ENCODE results near the gene TAF13. TPM values are rescaled to one million over a fixed set of nuclear protein-coding genes. Genes with fewer than 3 reads are reported as not detected.
"Not testable (repeated sequence)": the region's sequence is repeated elsewhere in the genome, so short reads cannot be mapped to it uniquely, and the experiment has no call there.

TAF13 gene
- total RNA-seq, 1 experiment from 2014 or later, result 20.6 TPM

DNA sequence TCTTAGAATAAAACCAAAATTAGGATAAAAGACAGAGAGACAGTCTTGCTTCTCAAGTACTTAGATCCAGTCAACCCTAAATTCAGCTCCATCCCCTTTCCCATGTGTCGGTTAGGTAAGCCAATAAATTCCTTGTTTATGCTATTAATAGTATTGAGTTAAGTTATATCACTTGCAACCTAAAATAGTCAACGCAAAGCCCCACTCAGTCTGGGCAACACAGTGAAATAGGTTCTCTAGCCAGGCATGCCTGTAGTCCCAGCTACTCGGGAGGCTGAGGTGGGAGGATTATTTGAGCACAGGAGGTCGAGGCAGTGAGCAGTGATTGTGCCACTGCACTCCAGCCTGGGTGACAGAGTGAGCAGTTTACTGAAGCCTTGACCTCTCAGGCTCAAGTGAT, 14.6 kb downstream of the TAF13 start:
- no TSS peak for BruUV-seq (replicated peaks)
- Mint-ChIP-seq H3K27ac (ENCODE audit: unreplicated experiment) (no peak overlapping the region), H3K27me3 (ENCODE audit: unreplicated experiment) (no peaks in the 10 kb centered on the region), H3K9me3 (ENCODE audit: low read depth, unreplicated experiment) (no peaks in the 10 kb centered on the region), H3K4me1 (ENCODE audit: low read depth, unreplicated experiment) (no peaks in the 10 kb centered on the region), H3K36me3 (ENCODE audit: insufficient read depth, unreplicated experiment) (peaks cover 5% of the 10 kb centered on the region), H3K4me3 (ENCODE audit: low read depth, unreplicated experiment) (no peak overlapping the region)
- CTCF ChIA-PET, result no interaction called here
- no peak for TF ChIP-seq CTCF (IDR thresholded peaks at IDR 0.05; ENCODE audit: unreplicated experiment)
- intact Hi-C loops (cut with micrococcal nuclease; ENCODE audit: unreplicated experiment), result no loop called here
- DNase-seq, result no peak

DNA sequence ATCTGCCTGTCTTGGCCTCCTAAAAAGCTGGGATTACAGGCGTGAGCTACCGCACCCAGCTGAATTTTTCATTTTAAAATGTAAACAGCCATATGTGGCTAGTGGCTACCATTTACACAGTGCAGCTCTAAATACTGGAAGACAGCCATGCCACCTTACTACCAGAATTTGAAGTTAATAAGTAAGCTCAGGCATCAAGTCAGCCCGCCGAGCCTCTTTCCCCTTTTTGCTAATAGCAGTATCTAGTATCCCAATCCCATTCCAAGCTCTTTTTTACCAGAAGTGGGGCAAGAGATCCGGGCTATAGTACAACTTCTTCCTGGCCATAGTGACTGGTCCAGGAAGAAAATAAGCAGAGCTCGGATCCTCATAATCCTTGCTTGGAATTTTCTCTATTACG, 15.1 kb downstream of the TAF13 start:
- Mint-ChIP-seq H3K36me3 (ENCODE audit: insufficient read depth, unreplicated experiment) (peaks cover 5% of the 10 kb centered on the region), H3K27ac (ENCODE audit: unreplicated experiment) (no peak overlapping the region), H3K4me3 (ENCODE audit: low read depth, unreplicated experiment) (no peak overlapping the region), H3K27me3 (ENCODE audit: unreplicated experiment) (no peaks in the 10 kb centered on the region), H3K4me1 (ENCODE audit: low read depth, unreplicated experiment) (no peaks in the 10 kb centered on the region), H3K9me3 (ENCODE audit: low read depth, unreplicated experiment) (no peaks in the 10 kb centered on the region)
- intact Hi-C loops (cut with micrococcal nuclease; ENCODE audit: unreplicated experiment), result no loop called here
- no peak for DNase-seq
- CTCF ChIA-PET, result no interaction called here
- no TSS peak for BruUV-seq (replicated peaks)
- TF ChIP-seq CTCF (IDR thresholded peaks at IDR 0.05; ENCODE audit: unreplicated experiment), result no peak

GRCh38 chr1:109059026-109059425, 16.8 kb downstream of the TAF13 start:
- TF ChIP-seq CTCF (IDR thresholded peaks at IDR 0.05; ENCODE audit: unreplicated experiment), result no peak
- H3K27ac Mint-ChIP-seq (ENCODE audit: unreplicated experiment), result no peak overlapping the region
- H3K4me1 Mint-ChIP-seq (ENCODE audit: low read depth, unreplicated experiment), result no peaks in the 10 kb centered on the region
- no peak overlapping the region for H3K4me3 Mint-ChIP-seq (ENCODE audit: low read depth, unreplicated experiment)
- H3K36me3 Mint-ChIP-seq (ENCODE audit: insufficient read depth, unreplicated experiment), result no peaks in the 10 kb centered on the region
- no TSS peak for BruUV-seq (replicated peaks)
- H3K27me3 Mint-ChIP-seq (ENCODE audit: unreplicated experiment), result no peaks in the 10 kb centered on the region
- DNase-seq, result no peak
- no peaks in the 10 kb centered on the region for H3K9me3 Mint-ChIP-seq (ENCODE audit: low read depth, unreplicated experiment)
- intact Hi-C loops (cut with micrococcal nuclease; ENCODE audit: unreplicated experiment), result no loop called here
- CTCF ChIA-PET, result no interaction called here

GRCh38 chr1:109056064-109056463, 19.7 kb downstream of the TAF13 start:
- CTCF ChIA-PET, result no interaction called here
- TF ChIP-seq CTCF (IDR thresholded peaks at IDR 0.05; ENCODE audit: unreplicated experiment), result no peak
- Mint-ChIP-seq H3K4me3 (ENCODE audit: low read depth, unreplicated experiment) (no peak overlapping the region), H3K36me3 (ENCODE audit: insufficient read depth, unreplicated experiment) (no peaks in the 10 kb centered on the region), H3K9me3 (ENCODE audit: low read depth, unreplicated experiment) (no peaks in the 10 kb centered on the region), H3K4me1 (ENCODE audit: low read depth, unreplicated experiment) (no peaks in the 10 kb centered on the region), H3K27ac (ENCODE audit: unreplicated experiment) (no peak overlapping the region), H3K27me3 (ENCODE audit: unreplicated experiment) (no peaks in the 10 kb centered on the region)
- DNase-seq, result no peak
- BruUV-seq (replicated peaks), result no TSS peak
- intact Hi-C loops (cut with micrococcal nuclease; ENCODE audit: unreplicated experiment), result no loop called here

- intact Hi-C loops (cut with micrococcal nuclease; ENCODE audit: unreplicated experiment); H3K27ac Mint-ChIP-seq (ENCODE audit: unreplicated experiment); CTCF ChIA-PET; H3K27me3 Mint-ChIP-seq (ENCODE audit: unreplicated experiment); DNase-seq; BruUV-seq (replicated peaks); H3K9me3 Mint-ChIP-seq (ENCODE audit: low read depth, unreplicated experiment); H3K36me3 Mint-ChIP-seq (ENCODE audit: insufficient read depth, unreplicated experiment); H3K4me1 Mint-ChIP-seq (ENCODE audit: low read depth, unreplicated experiment); H3K4me3 Mint-ChIP-seq (ENCODE audit: low read depth, unreplicated experiment): not testable (repeated sequence)
Observed at GRCh38 chr1:109052145-109052544, 23.7 kb downstream of the TAF13 start.

Data from Calu3 (cell line).